ENCODE data around the gene NOP16.

- no peak for TF ChIP-seq JUN (CRISPR knock-in tag; IDR thresholded peaks at IDR 0.05)
- no peak for TF ChIP-seq MYC (CRISPR knock-in tag; IDR thresholded peaks at IDR 0.05; ENCODE audit: borderline replicate concordance)
- no peak for TF ChIP-seq KDM1A (CRISPR knock-in tag; IDR thresholded peaks at IDR 0.05)
- no peak for TF ChIP-seq SIN3A (IDR thresholded peaks at IDR 0.05; ENCODE audit: borderline replicate concordance, low read depth, low read length)
These were observed 3.4 kb downstream of the NOP16 start for GRCh38 chr5:176384991-176385390.
